ENCODE data around the gene CFAP45.

The CFAP45 gene

GRCh38 chr1:159845751-159846629 is 54.0 kb downstream of the CFAP45 start:
- Mint-ChIP-seq H3K27me3 (peaks cover 36% of the 10 kb centered on the region), H3K4me3 (no peak overlapping the region), H3K36me3 (no peaks in the 10 kb centered on the region), H3K4me1 (no peaks in the 10 kb centered on the region), H3K9me3 (no peaks in the 10 kb centered on the region), H3K27ac (no peak overlapping the region)
- CTCF ChIA-PET: interaction anchor here (0.9 kb wide), 1 partner anchor 162 kb away, joined by 3 read pairs; no protein-coding TSS in a partner anchor
- no peak for DNase-seq

GRCh38 chr1:159843459-159843858 is 56.5 kb downstream of the CFAP45 start:
- H3K27me3 Mint-ChIP-seq: peaks cover 27% of the 10 kb centered on the region
- H3K4me1 Mint-ChIP-seq: peaks cover 6% of the 10 kb centered on the region
- H3K27ac Mint-ChIP-seq: no peak overlapping the region
- CTCF ChIA-PET: interaction anchor here (0.6 to 1.3 kb wide), 2 partner anchors 49 to 163 kb away, joined by 3 to 4 read pairs; no protein-coding TSS in a partner anchor
- H3K36me3 Mint-ChIP-seq: no peaks in the 10 kb centered on the region
- H3K9me3 Mint-ChIP-seq: no peaks in the 10 kb centered on the region
- no peak for DNase-seq
- no peak overlapping the region for H3K4me3 Mint-ChIP-seq

- H3K4me1 Mint-ChIP-seq: peaks cover 6% of the 10 kb centered on the region
- H3K4me3 Mint-ChIP-seq: no peak overlapping the region
- CTCF ChIA-PET: interaction anchor here (1.2 to 1.5 kb wide), 2 partner anchors 9 to 166 kb away, joined by 3 to 4 read pairs; no protein-coding TSS in a partner anchor
- no peaks in the 10 kb centered on the region for H3K36me3 Mint-ChIP-seq
- H3K27ac Mint-ChIP-seq: no peak overlapping the region
- peaks cover 20% of the 10 kb centered on the region for H3K27me3 Mint-ChIP-seq
- no peak for DNase-seq
- H3K9me3 Mint-ChIP-seq: no peaks in the 10 kb centered on the region
These were observed 58.2 kb downstream of the CFAP45 start for GRCh38 chr1:159841749-159842148.

- Mint-ChIP-seq H3K27me3 (peaks cover 20% of the 10 kb centered on the region), H3K4me1 (peaks cover 6% of the 10 kb centered on the region), H3K4me3 (no peak overlapping the region), H3K36me3 (no peaks in the 10 kb centered on the region), H3K27ac (no peak overlapping the region), H3K9me3 (no peaks in the 10 kb centered on the region)
- DNase-seq: no peak
- CTCF ChIA-PET: interaction anchor here (0.6 to 1.7 kb wide), 3 partner anchors 41 to 166 kb away, joined by 3 to 5 read pairs (median 3); no protein-coding TSS in a partner anchor
These were observed 60.7 kb downstream of the CFAP45 start for GRCh38 chr1:159839116-159839849.

GRCh38 chr1:159838715-159839114 is 61.2 kb downstream of the CFAP45 start:
- H3K27me3 Mint-ChIP-seq: peaks cover 15% of the 10 kb centered on the region
- H3K4me3 Mint-ChIP-seq: no peak overlapping the region
- CTCF ChIA-PET: no interaction called here
- no peak overlapping the region for H3K27ac Mint-ChIP-seq
- H3K9me3 Mint-ChIP-seq: no peaks in the 10 kb centered on the region
- no peak for DNase-seq
- H3K36me3 Mint-ChIP-seq: no peaks in the 10 kb centered on the region
- peaks cover 6% of the 10 kb centered on the region for H3K4me1 Mint-ChIP-seq

GRCh38 chr1:159835862-159836525 is 64.0 kb downstream of the CFAP45 start:
- Mint-ChIP-seq H3K9me3 (no peaks in the 10 kb centered on the region), H3K4me3 (no peak overlapping the region), H3K27ac (no peak overlapping the region), H3K36me3 (no peaks in the 10 kb centered on the region), H3K4me1 (peaks cover 6% of the 10 kb centered on the region), H3K27me3 (peaks cover 14% of the 10 kb centered on the region)
- no peak for DNase-seq
- CTCF ChIA-PET: interaction anchor here (1.0 to 1.4 kb wide), 3 partner anchors 36 to 54 kb away, joined by 3 to 6 read pairs (median 4); no protein-coding TSS in a partner anchor

GRCh38 chr1:159835356-159835755 is 64.6 kb downstream of the CFAP45 start:
- no peaks in the 10 kb centered on the region for H3K36me3 Mint-ChIP-seq
- CTCF ChIA-PET: interaction anchor here (1.0 kb wide), 1 partner anchor 36 kb away, joined by 3 read pairs; no protein-coding TSS in a partner anchor
- no peak overlapping the region for H3K27ac Mint-ChIP-seq
- no peak overlapping the region for H3K4me3 Mint-ChIP-seq
- no peak for DNase-seq
- H3K27me3 Mint-ChIP-seq: peaks cover 17% of the 10 kb centered on the region
- no peaks in the 10 kb centered on the region for H3K9me3 Mint-ChIP-seq
- peaks cover 6% of the 10 kb centered on the region for H3K4me1 Mint-ChIP-seq

- no peak overlapping the region for H3K27ac Mint-ChIP-seq
- no peak for DNase-seq
These were observed 67.7 kb downstream of the CFAP45 start for GRCh38 chr1:159832309-159832708.

GRCh38 chr1:159831412-159832141 is 68.4 kb downstream of the CFAP45 start:
- peaks cover 19% of the 10 kb centered on the region for H3K9me3 Mint-ChIP-seq
- H3K4me1 Mint-ChIP-seq: peaks cover 26% of the 10 kb centered on the region
- CTCF ChIA-PET: interaction anchor here (0.9 to 2.4 kb wide), 6 partner anchors 19 to 176 kb away, joined by 3 to 11 read pairs (median 4); no protein-coding TSS in a partner anchor

More at GRCh38 chr1:159832309-159832708, 67.7 kb downstream of the CFAP45 start:
- H3K4me3 Mint-ChIP-seq: no peak overlapping the region
- peaks cover 14% of the 10 kb centered on the region for H3K9me3 Mint-ChIP-seq
- CTCF ChIA-PET: interaction anchor here (1.0 to 2.2 kb wide), 4 partner anchors 9 to 173 kb away, joined by 4 to 11 read pairs (median 4); no protein-coding TSS in a partner anchor
- peaks cover 19% of the 10 kb centered on the region for H3K4me1 Mint-ChIP-seq
- H3K27me3 Mint-ChIP-seq: peaks cover 31% of the 10 kb centered on the region
- H3K36me3 Mint-ChIP-seq: peaks cover 9% of the 10 kb centered on the region

GRCh38 chr1:159830722-159831121 is 69.2 kb downstream of the CFAP45 start:
- Mint-ChIP-seq H3K4me1 (peaks cover 35% of the 10 kb centered on the region), H3K27me3 (peaks cover 23% of the 10 kb centered on the region), H3K27ac (no peak overlapping the region), H3K9me3 (peaks cover 19% of the 10 kb centered on the region), H3K4me3 (no peak overlapping the region), H3K36me3 (peaks cover 13% of the 10 kb centered on the region)
- CTCF ChIA-PET: interaction anchor here (1.1 to 2.4 kb wide), 5 partner anchors 20 to 61 kb away, joined by 3 to 11 read pairs (median 8); no protein-coding TSS in a partner anchor
- DNase-seq: no peak

More at GRCh38 chr1:159831412-159832141, 68.4 kb downstream of the CFAP45 start:
- Mint-ChIP-seq H3K27ac (no peak overlapping the region), H3K27me3 (peaks cover 28% of the 10 kb centered on the region), H3K36me3 (peaks cover 13% of the 10 kb centered on the region), H3K4me3 (no peak overlapping the region)
- DNase-seq: no peak

GRCh38 chr1:159829822-159830465 is 70.0 kb downstream of the CFAP45 start:
- Mint-ChIP-seq H3K9me3 (peaks cover 19% of the 10 kb centered on the region), H3K27ac (no peak overlapping the region), H3K36me3 (peaks cover 13% of the 10 kb centered on the region), H3K27me3 (peaks cover 27% of the 10 kb centered on the region), H3K4me3 (no peak overlapping the region), H3K4me1 (peaks cover 43% of the 10 kb centered on the region)
- CTCF ChIA-PET: interaction anchor here (0.9 to 2.4 kb wide), 4 partner anchors 21 to 62 kb away, joined by 3 to 11 read pairs (median 6); no protein-coding TSS in a partner anchor
- no peak for DNase-seq

- peaks cover 13% of the 10 kb centered on the region for H3K36me3 Mint-ChIP-seq
- H3K27me3 Mint-ChIP-seq: peaks cover 34% of the 10 kb centered on the region
- H3K9me3 Mint-ChIP-seq: peaks cover 19% of the 10 kb centered on the region
- CTCF ChIA-PET: interaction anchor here (0.9 to 1.8 kb wide), 2 partner anchors 26 to 30 kb away, joined by 3 to 11 read pairs; no protein-coding TSS in a partner anchor
- DNase-seq: no peak
- peaks cover 48% of the 10 kb centered on the region for H3K4me1 Mint-ChIP-seq
- H3K27ac Mint-ChIP-seq: no peak overlapping the region
- no peak overlapping the region for H3K4me3 Mint-ChIP-seq
These were observed 70.7 kb downstream of the CFAP45 start for GRCh38 chr1:159829273-159829634.
